GM12878 (cell line): ENCODE measurements around the gene TEC. TPM values are rescaled to one million over a fixed set of nuclear protein-coding genes. Genes with fewer than 3 reads are reported as not detected.
A peak's percentile ranks its signal among the peaks of the same experiment; 100 is the strongest.
"Not testable (repeated sequence)": the region's sequence is repeated elsewhere in the genome, so short reads cannot be mapped to it uniquely, and the experiment has no call there.

Source experiments
- ATAC-seq: fragments of 200-7000 bp; cut with Tn5 transposase; 3 replicates; pipeline ENCODE4 v1.9.1; 2020; ENCODE audit warnings: mild to moderate bottlenecking, moderate library complexity
- BruUV-seq: library from RNA; stranded (reverse); fragments of 400-500 nt; replicated peaks from 2 replicates; lab custom pipeline; 2021; lab: Mats Ljungman, UMichigan
- CTCF ChIA-PET: fragments of 300-600 bp; sonication (Branson Sonifier 250); formaldehyde crosslinking; extraction: SDS; loops from one replicate; lab custom pipeline; 2021; ENCODE audit warnings: inconsistent platforms; lab: Yijun Ruan, JAX
- POLR2A ChIA-PET: fragments of 350-600 bp; formaldehyde crosslinking; extraction: SDS; loops from one replicate; lab custom pipeline; 2021; ENCODE audit warnings: inconsistent platforms; lab: Charles Lee
- RAD21 ChIA-PET: fragments of 300-600 bp; sonication (Branson Sonifier 250); formaldehyde crosslinking; loops from one replicate; lab custom pipeline; 2023; ENCODE audit warnings: antibody characterized with exemption; ENCODE audit not compliant: unreplicated experiment; lab: Charles Lee
- SMC1A ChIA-PET: fragments of 300-600 bp; sonication (Branson Sonifier 250); formaldehyde crosslinking; loops from one replicate; lab custom pipeline; 2023; ENCODE audit not compliant: unreplicated experiment, uncharacterized antibody; lab: Charles Lee
- DNase-seq: peaks from one replicate; pipeline ENCODE4 v3.0.0-alpha.2; 2011; ENCODE audit warnings: low read depth, low spot score
- FAIRE-seq: peaks from 3 replicates; lab custom pipeline; 2011; peaks lifted over from hg19 to GRCh38; lab: Jason Lieb, UNC
- H2AFZ ChIP-seq: 2 replicates; pipeline ENCODE4 v1.6.0; 2011; ENCODE audit warnings: low read depth, low read length, control low read depth; ENCODE audit not compliant: control insufficient read depth
- H3K27ac ChIP-seq: 2 replicates; pipeline ENCODE4 v1.5.1; 2011; ENCODE audit warnings: control low read depth; ENCODE audit not compliant: control insufficient read depth, insufficient read depth
- H3K27me3 ChIP-seq, 2 experiments: replicated peaks in 1 of 2; 2 replicates each; pipeline versions ENCODE4 v1.6.0 to v1.6.1; 2011; ENCODE audit warnings: low read length in 1 of 2; ENCODE audit not compliant: control insufficient read depth in 2 of 2, insufficient read depth in 2 of 2
- H3K36me3 ChIP-seq, 2 experiments: 2 replicates each; pipeline ENCODE4 v1.5.1; 2011; ENCODE audit warnings: low read length in 1 of 2; ENCODE audit not compliant: control insufficient read depth in 2 of 2, insufficient read depth in 2 of 2
- H3K4me1 ChIP-seq: 2 replicates; pipeline ENCODE4 v1.6.1; 2011; ENCODE audit warnings: mild to moderate bottlenecking, low read length, moderate library complexity, mixed read lengths; ENCODE audit not compliant: control insufficient read depth, insufficient read depth
- H3K4me2 ChIP-seq: 2 replicates; pipeline ENCODE4 v1.6.0; 2011; ENCODE audit warnings: control low read depth; ENCODE audit not compliant: control insufficient read depth, insufficient read depth
- H3K4me3 ChIP-seq: fragments of 200-600 bp; sonication (generic); 2 replicates; pipeline ENCODE4 v1.5.1; 2016
- H3K79me2 ChIP-seq: 2 replicates; pipeline ENCODE4 v1.6.0; 2011; ENCODE audit warnings: low read length; ENCODE audit not compliant: control insufficient read depth, insufficient read depth
- H3K9ac ChIP-seq: 2 replicates; pipeline ENCODE4 v1.8.0; 2011; ENCODE audit warnings: low read length, control low read depth, mixed read lengths; ENCODE audit not compliant: control insufficient read depth, insufficient read depth
- H3K9me3 ChIP-seq: replicated peaks from 3 replicates; pipeline ENCODE4 v1.5.1; 2011; ENCODE audit warnings: mild to moderate bottlenecking, low read length; ENCODE audit not compliant: control insufficient read depth, insufficient read depth
- H4K20me1 ChIP-seq: 2 replicates; pipeline ENCODE4 v1.6.0; 2011; ENCODE audit not compliant: control insufficient read depth, insufficient read depth
- SPI1 ChIP-seq: IDR thresholded peaks from 2 replicates; pipeline ENCODE4 v1.6.1; 2011; ENCODE audit warnings: low read depth, mild to moderate bottlenecking, low read length, moderate library complexity, borderline replicate concordance; ENCODE audit not compliant: insufficient read depth
- STAT3 ChIP-seq: IDR thresholded peaks from 2 replicates; pipeline ENCODE4 v1.6.1; 2011; ENCODE audit warnings: low read depth, low read length, improper control_type of control experiment
- WGBS: methylation state at CpG from one replicate; pipeline ENCODE4 v1.1.6; 2016; ENCODE audit warnings: low lambda C conversion rate; ENCODE audit not compliant: insufficient replicate concordance, insufficient coverage; ENCODE audit errors: missing lambda C conversion rate; 5-methylcytosine and 5-hydroxymethylcytosine counted together
- in situ Hi-C: fragments of 300-500 bp; cut with MboI; formaldehyde crosslinking; loops from 9 replicates; pipeline ENCODE4 v1.14.3; 2018; ENCODE audit warnings: mixed read lengths
- intact Hi-C: fragments of 100-400 bp; cut with micrococcal nuclease; formaldehyde crosslinking; loops from one replicate; pipeline ENCODE4 v1.14.2; 2022; ENCODE audit not compliant: unreplicated experiment
- polyA plus RNA-seq, 11 experiments: library from polyadenylated mRNA; depleted of rRNA in 4 of 11; unstranded in 6 of 11; stranded (reverse) in 5 of 11; fragments of >200 nt; fragmentation: Nextera tagmentation in 4 of 11; fragmentation: Illumina TruSeq in 1 of 11; extraction: Ambion mirVana in 4 of 11; extraction: Trizol in 1 of 11; gene quantifications; 1 replicate in 1 of 11; 2 replicates in 10 of 11; pipeline versions ENCODE4 v1.2.1 to v1.2.3, GENCODE V29; 2011 to 2016; ENCODE audit warnings: inconsistent platforms in 2 of 11, missing spikeins in 2 of 11, low read depth in 1 of 11
- total RNA-seq, 4 experiments: library from RNA; depleted of rRNA in 3 of 4; stranded (reverse); fragments of >200 nt in 3 of 4; fragmentation: Illumina TruSeq in 1 of 4; extraction: Trizol in 1 of 4; gene quantifications; 2 replicates each; pipeline versions ENCODE4 v1.2.1 to v1.2.3, GENCODE V29; 2013 to 2021

TEC gene
- total and polyA plus RNA-seq, 10 of the 15 experiments (the other 5 are each of a cell fraction or from before 2014, with no cell fraction given) = 7.4 to 27.2 (median 17.1) TPM

DNA sequence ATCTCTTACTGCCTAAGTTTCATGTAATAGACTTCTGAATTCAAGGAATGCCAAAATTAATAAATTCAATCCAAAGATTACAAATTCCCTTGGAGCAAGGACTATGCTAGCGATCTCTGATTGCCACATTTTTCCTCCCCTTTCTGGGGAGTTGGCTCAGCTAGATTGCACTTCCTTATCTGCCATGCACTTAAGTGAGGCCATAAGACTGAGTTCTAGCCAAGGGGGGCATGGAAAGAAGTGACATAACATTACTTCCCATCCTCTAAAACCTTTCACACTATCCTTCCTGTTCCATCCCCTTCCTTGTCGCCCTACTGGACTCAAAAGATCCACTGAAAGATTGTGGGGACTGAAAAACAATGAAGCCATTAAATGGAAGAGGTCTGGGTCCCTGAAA lies 81.8 kb downstream of the TEC start:
- Histone ChIP-seq H3K4me1 (peaks cover 36% of the 10 kb centered on the region), H3K9me3 (no peaks in the 10 kb centered on the region; the same call in 2 of the 3 replicates), H3K27me3 (no peaks in the 10 kb centered on the region), H4K20me1 (no peaks in the 10 kb centered on the region), H3K27ac (no peak overlapping the region; the same call in 1 of the 2 replicates), H3K36me3 (peaks cover 0 to 16% of the 10 kb centered on the region in 2 experiments; a peak in 2 of 4 replicates), H2AFZ (no peak overlapping the region), H3K4me2 (peak overlapping the region; percentile 59), H3K4me3 (no peak overlapping the region), H3K9ac (no peak overlapping the region), H3K79me2 (peaks cover 81% of the 10 kb centered on the region)
- peak; percentile 23 for FAIRE-seq
- ChIA-PET RAD21 (interaction anchor here (1.0 to 1.3 kb wide), 2 partner anchors 48 to 61 kb away, joined by 4 read pairs; no protein-coding TSS in a partner anchor), POLR2A (no interaction called here), SMC1A (interaction anchor here (1.2 to 1.9 kb wide), 3 partner anchors 25 to 88 kb away, joined by 3 to 6 read pairs (median 4); no protein-coding TSS in a partner anchor), CTCF (interaction anchor here (1.3 to 1.6 kb wide), 2 partner anchors 14 to 89 kb away, joined by 3 to 5 read pairs; no protein-coding TSS in a partner anchor)
- no peak for ATAC-seq
- TF ChIP-seq SPI1 = peak; percentile 26; the same call in 1 of the 2 replicates
- no peak for TF ChIP-seq STAT3
- DNase-seq = no peak
- no TSS peak for BruUV-seq
- intact Hi-C loops = no loop called here
- 70% methylated on average over 2 of the region's 2 CpGs for WGBS
- in situ Hi-C loops = no loop called here

DNA sequence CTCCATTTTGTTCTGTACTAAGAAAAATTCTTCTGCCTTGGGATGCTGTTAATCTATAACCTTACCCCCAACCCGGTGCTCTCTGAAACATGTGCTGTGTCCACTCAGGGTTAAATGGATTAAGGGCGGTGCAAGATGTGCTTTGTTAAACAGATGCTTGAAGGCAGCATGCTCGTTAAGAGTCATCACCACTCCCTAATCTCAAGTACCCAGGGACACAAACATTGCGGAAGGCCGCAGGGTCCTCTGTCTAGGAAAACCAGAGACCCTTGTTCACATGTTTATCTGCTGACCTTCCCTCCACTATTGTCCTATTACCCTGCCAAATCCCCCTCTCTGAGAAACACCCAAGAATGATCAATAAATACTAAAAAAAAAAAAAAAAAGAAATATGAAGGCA lies 82.6 kb downstream of the TEC start:
- Histone ChIP-seq H3K79me2 (peaks cover 79% of the 10 kb centered on the region), H3K36me3 (peaks cover 0 to 20% of the 10 kb centered on the region in 2 experiments; a peak in 2 of 4 replicates), H3K4me1 (peaks cover 38% of the 10 kb centered on the region)
- in situ Hi-C loops, DNase-seq, POLR2A ChIA-PET, RAD21 ChIA-PET, H3K27ac ChIP-seq, H3K4me3 ChIP-seq, H4K20me1 ChIP-seq, H3K27me3 ChIP-seq, BruUV-seq, H3K4me2 ChIP-seq, H3K9me3 ChIP-seq, intact Hi-C loops, H2AFZ ChIP-seq, H3K9ac ChIP-seq, ATAC-seq, FAIRE-seq: not testable (repeated sequence)
- ChIA-PET CTCF (interaction anchor here (1.6 kb wide), 1 partner anchor 13 kb away, joined by 5 read pairs; no protein-coding TSS in a partner anchor), SMC1A (interaction anchor here (1.4 to 1.9 kb wide), 2 partner anchors 87 to 89 kb away, joined by 3 to 6 read pairs; no protein-coding TSS in a partner anchor)
- 100% methylated on average over 2 of the region's 5 CpGs for WGBS

GRCh38 chr4:48186394-48186793 lies 83.2 kb downstream of the TEC start:
- H4K20me1 ChIP-seq, H3K4me2 ChIP-seq, FAIRE-seq, H3K9me3 ChIP-seq, H3K27me3 ChIP-seq, BruUV-seq, DNase-seq, CTCF ChIA-PET, POLR2A ChIA-PET, RAD21 ChIA-PET, H2AFZ ChIP-seq, H3K9ac ChIP-seq, intact Hi-C loops, in situ Hi-C loops, ATAC-seq, H3K27ac ChIP-seq, H3K4me3 ChIP-seq, SMC1A ChIA-PET: not testable (repeated sequence)
- Histone ChIP-seq H3K36me3 (peaks cover 0 to 20% of the 10 kb centered on the region in 2 experiments; a peak in 2 of 4 replicates), H3K79me2 (peaks cover 77% of the 10 kb centered on the region), H3K4me1 (peaks cover 38% of the 10 kb centered on the region)
- 100% methylated on average over 6 of the region's 33 CpGs for WGBS
